CD4-positive, alpha-beta T cell treated with Interleukin-6 for 4 hours (primary cell): Measurements from ENCODE around the gene PPP1R1B.

ENCODE experiments used
- DNase-seq: peaks from one replicate; pipeline ENCODE4 v3.0.0-alpha.2; 2020; ENCODE audit warnings: mixed read lengths

The PPP1R1B gene

DNA sequence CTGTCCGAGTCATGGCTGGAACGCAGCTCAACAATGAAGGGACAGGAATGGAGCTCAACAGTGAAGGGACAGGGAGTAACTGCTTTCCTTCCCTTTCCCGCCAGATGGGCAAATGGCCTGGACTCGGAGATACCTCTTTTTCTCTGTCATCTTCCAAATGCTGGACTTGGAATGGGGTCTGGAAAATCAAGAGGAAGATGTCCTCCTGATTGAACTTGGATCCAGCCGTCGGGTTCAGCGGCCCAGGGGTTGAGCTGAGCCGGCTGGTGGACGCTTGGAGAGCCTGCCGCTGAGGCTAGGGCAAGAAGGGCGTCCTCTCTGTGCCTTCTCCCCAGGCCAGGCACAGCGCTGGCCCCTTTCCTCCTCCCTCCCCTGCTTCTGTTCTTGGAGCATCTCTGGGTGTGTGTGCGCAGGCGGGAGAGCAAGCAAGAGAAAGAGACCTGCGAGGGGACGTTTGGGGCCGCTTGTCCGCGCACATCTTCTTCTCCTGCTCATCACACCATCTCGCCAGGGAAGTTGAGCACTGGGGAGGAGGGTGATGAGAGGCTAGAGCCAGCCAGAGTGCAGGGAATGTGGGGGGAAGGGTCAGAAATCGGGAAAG, 25.7 kb upstream of the PPP1R1B start:
- no peak for DNase-seq

GRCh38 chr17:39601758-39602532, 24.8 kb upstream of the PPP1R1B start:
- DNase-seq = no peak

- no peak for DNase-seq
Measured at GRCh38 chr17:39602533-39603303, 24.0 kb upstream of the PPP1R1B start.

DNA sequence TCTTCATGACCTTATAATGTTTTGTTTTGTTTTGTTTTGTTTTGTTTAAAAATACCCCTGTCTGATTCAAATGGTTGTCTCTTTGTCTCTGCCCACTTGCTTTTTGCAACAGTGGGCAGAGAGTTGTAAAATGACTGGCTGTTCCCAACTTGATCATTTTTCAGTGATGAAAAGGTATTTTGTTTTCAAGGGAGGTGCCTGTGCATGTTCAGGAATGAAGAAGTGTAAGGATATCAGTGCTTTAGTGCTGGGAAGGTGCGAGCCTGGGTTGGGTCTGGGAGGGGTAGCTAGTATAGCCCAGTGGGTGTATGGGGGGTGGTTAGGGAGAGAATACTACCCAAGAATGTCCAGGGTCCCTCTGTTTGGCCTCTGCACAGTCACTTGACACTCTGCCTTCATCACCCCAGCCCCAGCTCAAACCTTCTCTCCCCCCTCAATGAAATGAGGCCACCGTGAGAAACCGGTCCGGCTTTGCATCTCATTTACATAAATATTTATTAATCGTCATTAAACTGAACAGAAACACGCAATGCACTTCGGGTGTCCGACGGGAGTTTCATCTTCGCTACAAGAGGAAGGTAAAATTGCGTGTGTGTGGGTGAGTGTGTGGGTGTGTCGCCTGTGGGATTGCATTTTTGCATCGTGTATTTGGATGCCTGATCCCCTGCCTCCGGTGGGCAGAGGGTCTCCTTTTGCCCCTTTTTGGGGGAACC, 23.3 kb upstream of the PPP1R1B start:
- no peak for DNase-seq

- DNase-seq = no peak
Measured at GRCh38 chr17:39604911-39605491, 21.8 kb upstream of the PPP1R1B start.

GRCh38 chr17:39605492-39606433, 21.0 kb upstream of the PPP1R1B start:
- DNase-seq = no peak

- DNase-seq = no peak
Measured at GRCh38 chr17:39606434-39607056, 20.2 kb upstream of the PPP1R1B start.

- DNase-seq = no peak
Measured at GRCh38 chr17:39607057-39607850, 19.5 kb upstream of the PPP1R1B start.

DNA sequence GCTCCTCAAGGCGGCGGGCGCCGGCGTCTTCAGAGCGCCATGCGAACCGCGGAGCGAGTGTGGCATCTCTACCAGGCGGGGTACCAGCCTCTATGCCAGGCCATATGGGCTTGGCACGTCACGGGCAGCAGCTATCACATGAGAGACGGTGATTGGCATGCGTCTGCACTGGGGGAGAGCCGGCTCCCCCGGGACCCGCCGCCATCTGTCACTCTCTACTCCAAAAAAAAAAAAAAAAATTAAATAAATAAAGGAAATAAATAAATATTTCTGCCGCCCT, 19.0 kb upstream of the PPP1R1B start, which contains the start of gene NEUROD2:
TSS of gene NEUROD2 (minus strand) at position 70 of the 280 bp plus-strand sequence. CDS start 1,321 bp downstream, outside the sequence.
- no peak for DNase-seq

- no peak for DNase-seq
Measured at GRCh38 chr17:39608142-39608981, 18.4 kb upstream of the PPP1R1B start.

DNA sequence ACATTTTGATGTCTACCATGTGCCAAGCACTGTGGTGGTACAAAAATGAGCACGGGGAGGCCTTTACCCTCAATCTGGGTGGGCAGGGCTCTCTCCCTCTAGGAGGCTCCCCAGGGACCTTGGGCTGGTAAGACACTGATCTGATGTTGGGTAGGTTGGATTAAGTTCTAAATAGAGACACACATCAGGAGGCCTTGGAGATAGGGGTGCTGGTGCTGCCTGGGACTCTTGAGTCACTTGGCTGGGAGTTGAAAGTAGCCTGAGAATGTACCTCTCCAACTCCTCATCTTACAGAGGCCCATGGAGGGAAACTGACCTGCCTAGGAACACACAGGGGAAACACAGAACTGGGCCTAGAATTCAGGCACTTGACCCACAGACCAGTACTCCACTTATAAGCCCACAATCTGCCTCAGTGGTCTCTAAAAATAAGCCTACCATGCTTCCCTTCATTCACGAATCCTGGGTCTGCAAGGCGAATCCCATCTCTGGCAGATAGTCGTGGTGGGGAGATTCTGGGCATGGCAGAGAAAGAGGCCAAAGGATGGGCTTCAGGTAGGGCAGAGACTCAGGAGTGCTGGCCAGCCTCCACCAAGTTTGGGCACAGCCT, 17.2 kb upstream of the PPP1R1B start:
- no peak for DNase-seq

GRCh38 chr17:39611401-39612112, 15.2 kb upstream of the PPP1R1B start:
- no peak for DNase-seq

DNA sequence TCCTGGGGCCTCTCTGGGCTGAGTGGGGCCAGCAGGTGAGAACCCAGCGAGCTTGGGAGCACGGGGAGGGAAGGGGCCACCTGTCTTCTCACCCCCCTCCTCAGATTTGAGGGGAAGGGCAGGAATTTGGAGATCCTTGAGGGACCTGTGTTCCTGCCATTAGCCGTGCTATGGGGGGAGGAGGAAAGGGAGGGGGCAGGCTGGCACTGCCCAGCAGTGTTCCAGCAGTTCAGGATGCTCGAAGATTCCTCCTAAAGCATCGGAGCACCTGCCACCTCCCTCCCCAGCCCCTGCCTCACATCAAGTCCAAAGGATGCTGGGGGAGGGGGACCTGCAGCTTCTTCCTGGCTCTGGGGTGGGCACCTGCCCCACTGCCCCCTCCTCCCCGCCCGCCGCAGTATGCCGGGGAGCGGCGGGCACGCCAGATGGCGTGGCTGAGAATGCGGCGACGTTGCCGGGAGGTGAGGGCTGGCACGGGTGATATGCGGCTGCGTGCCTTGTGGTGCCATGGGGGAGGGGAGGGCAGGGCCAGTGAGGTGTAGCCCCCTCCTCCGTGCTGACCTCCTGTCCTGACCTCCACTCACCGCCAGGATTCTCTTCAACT, 14.4 kb upstream of the PPP1R1B start:
- DNase-seq = no peak

- no peak for DNase-seq
Measured at GRCh38 chr17:39612935-39613464, 13.8 kb upstream of the PPP1R1B start.

DNA sequence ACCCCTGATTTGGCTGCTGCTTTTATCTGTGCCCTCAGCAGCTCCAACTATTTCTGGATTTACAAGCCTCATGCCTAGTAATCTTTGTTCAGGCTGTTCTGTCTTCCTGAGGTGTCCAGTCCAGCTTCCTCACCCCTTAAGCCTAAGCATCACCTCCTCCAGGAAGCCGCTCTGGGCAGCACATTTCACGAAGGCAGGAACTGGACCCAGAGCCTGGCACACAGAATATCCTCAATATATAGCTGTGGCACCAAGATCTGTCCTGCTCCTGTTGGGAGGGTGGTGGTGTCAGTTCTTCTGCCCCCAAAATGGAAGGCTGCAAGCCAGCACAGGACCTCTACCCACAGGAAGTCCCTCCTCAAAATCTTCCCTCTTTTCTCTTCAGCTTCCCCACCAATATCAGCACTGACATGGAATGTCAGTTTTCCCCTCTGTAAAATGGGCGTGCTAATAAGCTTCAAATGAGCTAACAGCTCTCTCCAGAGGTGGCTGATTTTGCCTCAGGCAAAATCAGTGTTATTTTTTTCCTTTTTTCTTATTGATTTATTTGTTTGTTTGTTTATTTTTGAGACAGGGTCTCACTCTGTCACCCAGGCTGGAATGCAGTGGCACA, 12.1 kb upstream of the PPP1R1B start:
- no peak for DNase-seq

- no peak for DNase-seq
Measured at GRCh38 chr17:39615434-39615833, 11.3 kb upstream of the PPP1R1B start.

DNA sequence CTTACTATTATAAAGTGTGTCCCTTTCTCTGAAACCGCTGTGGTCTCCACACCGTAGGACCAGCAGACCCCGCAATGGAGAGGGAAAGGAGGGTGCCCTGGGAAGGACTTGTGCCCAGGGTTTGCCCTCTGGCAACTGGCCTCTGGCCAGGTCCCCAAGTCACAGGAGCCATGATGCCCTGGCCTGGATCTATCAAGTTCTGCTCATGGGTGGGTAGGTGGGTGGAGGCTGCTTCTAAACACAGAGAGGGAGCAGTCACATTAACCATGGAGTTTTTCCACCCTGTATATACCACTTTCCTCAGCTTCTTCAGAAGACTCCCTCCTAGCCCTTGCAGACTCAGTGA, 9.7 kb upstream of the PPP1R1B start:
- no peak for DNase-seq
